GM19455 (cell line): ENCODE data around the gene GYPC.

ENCODE experiments used
- ATAC-seq: cut with Tn5 transposase; IDR thresholded peaks from one replicate; pipeline ENCODE4 v1.9.1; 2021; ENCODE audit not compliant: unreplicated experiment

The GYPC gene

GRCh38 chr2:126729896-126730295 is 73.9 kb downstream of the GYPC start:
- no peak for ATAC-seq

- no peak for ATAC-seq
Observed at GRCh38 chr2:126730655-126731054, 74.7 kb downstream of the GYPC start.

- no peak for ATAC-seq
Observed at GRCh38 chr2:126731353-126731752, 75.4 kb downstream of the GYPC start.

DNA sequence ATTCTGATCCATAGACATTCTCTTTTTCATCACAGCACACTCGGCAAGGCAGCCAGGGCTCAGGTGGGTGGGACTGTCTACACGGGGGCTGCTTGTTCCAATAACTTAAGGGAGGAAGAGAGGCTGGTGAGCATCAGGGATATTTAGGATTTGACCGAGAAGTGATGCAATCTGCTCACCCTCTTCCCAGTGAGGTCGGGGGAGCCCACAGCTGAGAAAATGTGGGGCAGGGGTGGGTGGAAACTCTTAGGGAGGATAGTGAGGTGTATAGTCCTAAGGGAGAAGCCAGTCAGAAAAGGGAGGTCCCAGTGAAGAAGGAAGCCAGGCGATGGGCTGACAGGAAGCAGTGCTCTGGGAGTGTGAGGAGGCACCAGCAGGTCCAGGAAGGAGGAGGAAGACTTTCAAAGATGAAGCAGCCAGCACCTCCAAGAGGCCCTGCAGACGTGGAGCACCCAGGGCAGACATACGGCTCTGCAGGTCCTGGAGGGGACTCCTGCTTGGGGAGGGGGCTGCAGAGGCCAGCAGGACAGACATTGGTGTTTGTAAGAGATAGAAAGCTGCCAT is 76.8 kb downstream of the GYPC start:
- ATAC-seq = no peak

GRCh38 chr2:126733795-126734194 is 77.8 kb downstream of the GYPC start:
- ATAC-seq = no peak

DNA sequence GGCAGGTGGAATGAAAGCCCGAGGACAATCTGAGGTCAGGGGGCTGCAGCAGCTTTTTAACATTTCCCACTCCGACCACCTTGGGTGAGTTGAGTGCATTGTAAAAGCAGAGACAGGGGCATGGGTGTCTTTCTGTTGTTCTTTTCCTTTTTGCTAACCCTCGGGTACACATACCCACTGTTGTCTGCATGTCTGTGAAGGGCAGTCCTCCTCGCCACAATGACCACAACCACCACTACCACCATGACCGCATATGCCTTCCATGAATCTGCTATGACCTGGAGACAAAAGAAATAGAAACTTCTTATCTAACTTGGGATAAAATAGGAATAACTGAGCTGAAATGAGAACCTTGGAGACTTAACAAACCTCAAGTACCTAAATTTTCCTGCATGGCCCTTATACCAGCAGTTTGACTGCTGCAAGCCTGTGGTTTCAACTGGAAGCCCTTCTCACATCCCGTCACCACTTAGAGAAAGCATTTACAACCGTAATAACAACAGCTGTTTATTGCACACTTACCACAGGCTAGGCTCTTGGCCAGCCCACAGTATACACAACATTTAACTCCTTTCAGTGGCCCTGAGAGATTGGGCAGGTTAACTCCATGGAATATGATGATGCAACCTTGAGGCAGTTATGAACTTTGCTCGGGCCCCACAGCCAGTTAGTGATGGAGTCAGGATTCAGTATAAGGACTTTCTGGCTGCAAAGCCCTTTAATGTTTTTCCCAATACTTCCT is 80.3 kb downstream of the GYPC start:
- no peak for ATAC-seq

DNA sequence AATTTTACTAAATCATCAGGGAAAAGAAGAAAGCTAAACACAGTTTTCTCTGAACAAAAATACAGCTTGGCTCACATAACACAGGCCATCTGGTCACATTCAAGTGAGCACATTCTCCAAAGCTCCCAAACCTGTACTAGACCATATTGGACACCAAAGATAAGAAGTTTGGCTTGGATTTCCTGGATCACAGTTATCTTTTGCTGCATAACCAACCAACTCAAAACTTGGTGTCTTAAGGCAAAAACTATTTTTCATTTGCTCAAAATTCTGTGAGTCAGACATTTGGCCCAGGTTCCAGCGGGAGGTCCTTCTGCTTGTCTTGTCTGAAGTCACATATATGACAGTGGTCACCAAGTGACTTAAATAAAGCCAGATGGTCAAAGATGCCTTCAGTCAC is 83.2 kb downstream of the GYPC start:
- no peak for ATAC-seq

DNA sequence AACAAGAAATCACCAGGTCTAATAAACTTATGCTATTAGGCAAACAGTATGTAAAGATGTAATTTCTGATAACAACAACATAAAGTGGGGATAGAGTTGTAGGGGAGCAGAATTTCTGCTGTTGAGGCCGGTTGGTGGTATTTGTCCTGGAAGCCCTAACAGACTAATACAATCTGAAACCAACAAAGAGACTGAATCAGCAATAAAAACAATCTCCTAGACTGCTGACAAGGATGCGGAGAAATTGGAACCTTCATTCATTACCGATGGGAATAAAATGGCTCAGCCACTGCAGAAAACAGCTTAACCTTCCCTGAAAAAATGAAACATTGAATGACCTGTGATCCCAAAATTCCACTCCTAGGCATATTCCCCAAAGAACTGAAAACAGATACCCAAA is 88.7 kb downstream of the GYPC start:
- no peak for ATAC-seq
